A549 (cell line): ENCODE results near the gene ZFP57. TPM values are rescaled to one million over a fixed set of nuclear protein-coding genes. Genes with fewer than 3 reads are reported as not detected.

Experiments used
- ATAC-seq, 2 experiments: fragments of 200-7000 bp in 1 of 2; fragments of >200 bp in 1 of 2; cut with Nextera tagmentation in 1 of 2; cut with Tn5 transposase in 1 of 2; 3 replicates each; pipeline versions ENCODE4 v1.8.0 to v1.9.1; 2018 to 2020; ENCODE audit warnings: mild to moderate bottlenecking in 1 of 2, moderate library complexity in 1 of 2
- CTCF ChIA-PET: fragments of 300-600 bp; sonication (Branson Sonifier 250); formaldehyde crosslinking; extraction: SDS; loops from one replicate; lab custom pipeline; 2021; ENCODE audit warnings: antibody characterized with exemption, inconsistent platforms; lab: Yijun Ruan, JAX
- POLR2A ChIA-PET: fragments of 350-600 bp; formaldehyde crosslinking; extraction: SDS; loops from one replicate; lab custom pipeline; 2021; ENCODE audit warnings: antibody characterized with exemption, inconsistent platforms; lab: Yijun Ruan, JAX
- DNase-seq, 2 experiments: peaks; one replicate each; pipeline versions ENCODE4 v3.0.0 to v3.0.0-alpha.2; 2011 to 2016; ENCODE audit warnings: low read depth in 1 of 2, low spot score in 1 of 2
- FAIRE-seq: peaks from 2 replicates; lab custom pipeline; 2011; peaks lifted over from hg19 to GRCh38; lab: Jason Lieb, UNC
- H3K27ac ChIP-seq, 2 experiments: fragments of >200 bp; sonication (Bioruptor Twin); formaldehyde crosslinking; 3 replicates each; pipeline ENCODE4 v1.5.1; 2016 to 2017
- H3K4me1 ChIP-seq: fragments of >200 bp; sonication (Bioruptor Twin); formaldehyde crosslinking; 3 replicates; pipeline ENCODE4 v1.6.1; 2016
- H3K4me2 ChIP-seq: fragments of >200 bp; sonication (Bioruptor Twin); formaldehyde crosslinking; 3 replicates; pipeline ENCODE4 v1.6.1; 2016
- H3K4me3 ChIP-seq: fragments of >200 bp; sonication (Bioruptor Twin); formaldehyde crosslinking; 3 replicates; pipeline ENCODE4 v1.5.1; 2016
- H3K9me3 ChIP-seq: fragments of >200 bp; sonication (Bioruptor Twin); formaldehyde crosslinking; 3 replicates; pipeline ENCODE4 v1.6.1; 2016
- EHMT2 ChIP-seq: fragments of 200-600 bp; sonication (generic); IDR thresholded peaks from 2 replicates; pipeline ENCODE4 v1.6.1; 2016; ENCODE audit warnings: antibody characterized with exemption, low read depth, mild to moderate bottlenecking, moderate library complexity
- FOSB ChIP-seq: fragments of 250-450 bp; sonication (Bioruptor Pico); IDR thresholded peaks from 2 replicates; pipeline ENCODE4 v1.5.0; 2020; ENCODE audit warnings: mild to moderate bottlenecking, moderate library complexity
- GATA3 ChIP-seq: IDR thresholded peaks from 2 replicates; pipeline ENCODE4 v1.6.1; 2012; ENCODE audit warnings: borderline replicate concordance
- HEYL ChIP-seq: fragments of 250-450 bp; sonication (Bioruptor Pico); IDR thresholded peaks from 2 replicates; pipeline ENCODE4 v1.8.0; 2021; ENCODE audit warnings: mild to moderate bottlenecking, moderate library complexity
- HOXA7 ChIP-seq: fragments of 250-450 bp; sonication (Bioruptor Pico); IDR thresholded peaks from 2 replicates; pipeline ENCODE4 v1.5.0; 2020; ENCODE audit warnings: mild to moderate bottlenecking, moderate library complexity
- KDM5A ChIP-seq: fragments of 200-600 bp; sonication (generic); IDR thresholded peaks from 2 replicates; pipeline ENCODE4 v1.6.1; 2016; ENCODE audit warnings: antibody characterized with exemption, mild to moderate bottlenecking
- MAFK ChIP-seq: fragments of 450-650 bp; IDR thresholded peaks from 2 replicates; pipeline ENCODE4 v1.6.1; 2014; ENCODE audit not compliant: partially characterized antibody
- NFE2L2 ChIP-seq: fragments of 150-350 bp; conservative IDR thresholded peaks from 2 replicates; pipeline ENCODE4 v1.6.1; 2014; ENCODE audit warnings: low read length
- NPAS2 ChIP-seq: fragments of 250-450 bp; sonication (Bioruptor Pico); IDR thresholded peaks from 2 replicates; pipeline ENCODE4 v1.8.0; 2022; ENCODE audit warnings: mild to moderate bottlenecking, moderate library complexity, borderline replicate concordance
- RARB ChIP-seq: fragments of 250-450 bp; sonication (Bioruptor Pico); IDR thresholded peaks from 2 replicates; pipeline ENCODE4 v1.8.0; 2021; ENCODE audit warnings: mild to moderate bottlenecking, moderate library complexity
- RFX5 ChIP-seq: fragments of 450-650 bp; IDR thresholded peaks from 2 replicates; pipeline ENCODE4 v1.7.1; 2014; ENCODE audit warnings: antibody characterized with exemption, mild to moderate bottlenecking, moderate library complexity
- ZC3H11A ChIP-seq: fragments of 450-650 bp; IDR thresholded peaks from 2 replicates; pipeline ENCODE4 v1.6.1; 2014; ENCODE audit warnings: antibody characterized with exemption, mild to moderate bottlenecking
- ZNF302 ChIP-seq: fragments of 250-450 bp; sonication (Bioruptor Pico); IDR thresholded peaks from 2 replicates; pipeline ENCODE4 v1.9.0; 2021; ENCODE audit warnings: inconsistent platforms, mild to moderate bottlenecking, moderate library complexity
- ZSCAN20 ChIP-seq: fragments of 250-450 bp; sonication (Bioruptor Pico); IDR thresholded peaks from 2 replicates; pipeline ENCODE4 v1.8.0; 2022; ENCODE audit warnings: mild to moderate bottlenecking, moderate library complexity
- WGBS: methylation state at CpG from one replicate; pipeline ENCODE4 v1.1.6; 2017; ENCODE audit errors: missing lambda C conversion rate; 5-methylcytosine and 5-hydroxymethylcytosine counted together
- polyA plus RNA-seq, 4 experiments: library from polyadenylated mRNA; depleted of rRNA in 3 of 4; stranded (reverse); fragments of >200 nt; fragmentation: RNase III in 1 of 4; extraction: RNeasy Plus Mini Kit Qiagen cat#74134 plus additional on column Dnase treatment in 1 of 4; gene quantifications; 2 replicates in 3 of 4; 3 replicates in 1 of 4; pipeline ENCODE4 v1.2.3, GENCODE V29; 2011 to 2017
- TF ChIP-seq, protein P1 (sequence below): IDR thresholded peaks from 2 replicates; pipeline ENCODE4 v1.6.1; 2012
- TF ChIP-seq, protein P2 (sequence below): fragments of 150-350 bp; IDR thresholded peaks from 2 replicates; pipeline ENCODE4 v1.6.1; 2014; ENCODE audit warnings: low read depth, mild to moderate bottlenecking, low read length
- TF ChIP-seq, protein P3 (sequence below): fragments of >200 bp; sonication (Bioruptor Twin); formaldehyde crosslinking; IDR thresholded peaks from 2 replicates; pipeline ENCODE4 v1.6.1; 2016
- TF ChIP-seq, protein P4 (sequence below): fragments of 200-600 bp; sonication (generic); IDR thresholded peaks from 2 replicates; pipeline ENCODE4 v1.6.1; 2016; ENCODE audit warnings: antibody characterized with exemption, mild to moderate bottlenecking, moderate library complexity
- TF ChIP-seq, protein P5 (sequence below): IDR thresholded peaks from 2 replicates; pipeline ENCODE4 v1.6.1; 2012; ENCODE audit warnings: low read depth, borderline replicate concordance
- TF ChIP-seq, protein P6 (sequence below): fragments of 450-650 bp; IDR thresholded peaks from 2 replicates; pipeline ENCODE4 v1.6.1; 2014; ENCODE audit warnings: antibody characterized with exemption

ZFP57 gene
- polyA plus RNA-seq, 2 of the 4 experiments (the other 2 are of a cell fraction) = 0.08 TPM; not detected in 1

DNA sequence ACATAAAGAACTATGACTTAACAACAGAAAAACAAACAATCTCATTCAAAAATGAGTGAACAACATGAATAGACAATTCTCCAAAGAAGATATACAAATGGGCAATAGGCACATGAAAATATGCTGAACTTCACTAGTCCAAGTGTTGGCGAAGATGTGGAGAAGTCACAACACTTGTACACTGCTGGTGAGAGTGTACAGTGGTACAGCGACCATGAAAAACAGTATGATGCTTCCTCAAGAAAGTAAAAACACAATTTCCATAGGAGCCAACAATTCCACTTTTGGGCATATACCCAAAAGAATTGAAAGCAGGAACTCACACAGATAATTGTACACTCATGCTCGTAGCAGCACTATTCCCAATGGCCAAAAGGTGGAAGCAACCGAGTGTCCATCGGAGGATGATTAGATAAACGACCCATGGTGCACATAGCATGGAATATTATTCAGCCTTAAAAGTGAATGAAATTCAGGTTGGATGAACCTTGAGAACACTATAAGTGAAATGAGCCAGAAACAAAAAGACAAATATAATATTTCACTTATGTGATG is 48.9 kb upstream of the ZFP57 start:
- FAIRE-seq (no peak), ATAC-seq (no peak), DNase-seq (no peak)
- 54% methylated on average over 6 of the region's 6 CpGs for WGBS
- H3K4me1 ChIP-seq = no peaks in the 10 kb centered on the region
- no peak for TF ChIP-seq RFX5
- TF ChIP-seq MAFK = no peak
- TF ChIP-seq KDM5A = no peak
- TF ChIP-seq NFE2L2 = no peak
- no peak for TF ChIP-seq HOXA7 (CRISPR knock-in tag)
- no peak for TF ChIP-seq ZNF302 (CRISPR knock-in tag)
- TF ChIP-seq, protein P1, sequence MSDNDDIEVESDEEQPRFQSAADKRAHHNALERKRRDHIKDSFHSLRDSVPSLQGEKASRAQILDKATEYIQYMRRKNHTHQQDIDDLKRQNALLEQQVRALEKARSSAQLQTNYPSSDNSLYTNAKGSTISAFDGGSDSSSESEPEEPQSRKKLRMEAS = no peak
- no peak for TF ChIP-seq ZC3H11A
- TF ChIP-seq, protein P2, sequence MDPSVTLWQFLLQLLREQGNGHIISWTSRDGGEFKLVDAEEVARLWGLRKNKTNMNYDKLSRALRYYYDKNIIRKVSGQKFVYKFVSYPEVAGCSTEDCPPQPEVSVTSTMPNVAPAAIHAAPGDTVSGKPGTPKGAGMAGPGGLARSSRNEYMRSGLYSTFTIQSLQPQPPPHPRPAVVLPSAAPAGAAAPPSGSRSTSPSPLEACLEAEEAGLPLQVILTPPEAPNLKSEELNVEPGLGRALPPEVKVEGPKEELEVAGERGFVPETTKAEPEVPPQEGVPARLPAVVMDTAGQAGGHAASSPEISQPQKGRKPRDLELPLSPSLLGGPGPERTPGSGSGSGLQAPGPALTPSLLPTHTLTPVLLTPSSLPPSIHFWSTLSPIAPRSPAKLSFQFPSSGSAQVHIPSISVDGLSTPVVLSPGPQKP = no peak
- no peak for TF ChIP-seq HEYL
- TF ChIP-seq GATA3 = no peak
- TF ChIP-seq, protein P3, sequence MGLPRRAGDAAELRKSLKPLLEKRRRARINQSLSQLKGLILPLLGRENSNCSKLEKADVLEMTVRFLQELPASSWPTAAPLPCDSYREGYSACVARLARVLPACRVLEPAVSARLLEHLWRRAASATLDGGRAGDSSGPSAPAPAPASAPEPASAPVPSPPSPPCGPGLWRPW = no peak
- TF ChIP-seq, all 56 proteins: peak for 0
- Histone ChIP-seq H3K4me3 (no peak overlapping the region), H3K4me2 (no peak overlapping the region), H3K27ac (no peak overlapping the region), H3K9me3 (no peaks in the 10 kb centered on the region)
- ChIA-PET CTCF (no interaction called here), POLR2A (no interaction called here)

DNA sequence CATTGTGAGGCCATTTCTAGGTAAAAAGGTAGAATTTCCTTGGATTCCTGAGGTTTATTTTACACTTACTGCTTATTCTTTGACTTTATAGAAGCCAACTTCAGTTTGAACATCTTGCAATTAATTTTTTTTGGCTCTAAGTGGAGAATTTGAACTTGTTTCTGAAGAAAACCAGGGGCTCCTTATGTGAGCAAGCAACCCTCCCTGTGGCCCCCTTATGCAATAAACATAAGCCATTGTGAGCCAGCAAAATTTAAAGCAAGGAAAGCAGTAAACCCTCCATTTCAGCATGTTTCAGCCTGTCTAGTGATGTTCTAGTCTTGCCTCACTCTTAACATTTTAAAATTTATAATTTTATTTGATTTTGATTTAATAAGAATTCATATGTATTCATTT is 47.9 kb upstream of the ZFP57 start:
- CTCF ChIA-PET = interaction anchor here (1.5 kb wide), 1 partner anchor 23 kb away, joined by 5 read pairs; no protein-coding TSS in a partner anchor
- ATAC-seq = no peak
- no peak for DNase-seq

DNA sequence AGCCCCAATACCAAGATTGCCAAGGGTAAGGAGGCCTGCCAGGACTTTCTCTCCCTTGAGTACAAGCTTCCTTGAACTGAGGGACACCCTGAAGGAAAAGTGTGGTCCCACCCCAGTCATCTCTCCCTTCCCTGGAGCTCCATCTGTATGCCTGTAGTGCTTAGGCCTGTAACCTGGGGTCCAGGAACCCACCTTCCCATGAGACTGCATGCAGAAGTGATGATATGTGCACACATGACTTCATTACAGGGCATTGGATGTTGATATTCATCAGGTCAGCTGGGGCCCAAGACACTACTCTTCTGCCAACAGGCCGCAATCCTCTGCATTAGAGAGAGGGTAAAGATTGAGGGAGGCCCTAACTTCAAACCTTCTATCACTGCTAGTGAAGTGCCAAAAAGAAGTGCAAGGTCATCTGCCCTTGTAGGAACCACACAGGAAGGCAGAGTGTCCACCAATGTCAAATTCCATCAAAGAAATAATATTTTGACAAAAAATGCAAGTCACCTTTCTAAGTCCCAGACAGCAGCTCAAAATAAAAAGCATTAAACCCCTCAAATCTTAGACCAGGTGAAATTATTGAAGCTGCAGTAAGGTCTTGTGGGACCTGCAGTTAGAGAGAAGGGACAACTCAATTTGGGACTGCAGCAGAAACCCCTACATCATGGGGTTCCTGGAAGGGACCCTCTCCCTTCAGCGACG is 47.4 kb upstream of the ZFP57 start:
- no peak overlapping the region for H3K4me3 ChIP-seq
- TF ChIP-seq RARB (CRISPR knock-in tag) (no peak), NFE2L2 (peak; percentile 41; the same call in 1 of the 2 replicates)
- TF ChIP-seq, all 56 proteins: peak for 1
- no peak for DNase-seq
- H3K27ac ChIP-seq = no peak overlapping the region
- ChIA-PET CTCF (interaction anchor here (1.5 to 2.3 kb wide), 3 partner anchors 22 to 106 kb away, joined by 4 to 9 read pairs (median 5); no protein-coding TSS in a partner anchor), POLR2A (no interaction called here)
- H3K4me2 ChIP-seq = no peak overlapping the region
- no peaks in the 10 kb centered on the region for H3K4me1 ChIP-seq
- no peak for FAIRE-seq
- 91% methylated on average over 3 of the region's 3 CpGs for WGBS
- H3K9me3 ChIP-seq = no peaks in the 10 kb centered on the region
- ATAC-seq = no peak

More for the DNA sequence above, 47.9 kb upstream of the ZFP57 start:
- no peak for TF ChIP-seq EHMT2
- H3K4me1 ChIP-seq = no peaks in the 10 kb centered on the region
- POLR2A ChIA-PET = no interaction called here
- H3K4me3 ChIP-seq = no peak overlapping the region
- no peak for FAIRE-seq
- H3K4me2 ChIP-seq = no peak overlapping the region
- no peaks in the 10 kb centered on the region for H3K9me3 ChIP-seq
- H3K27ac ChIP-seq = no peak overlapping the region

DNA sequence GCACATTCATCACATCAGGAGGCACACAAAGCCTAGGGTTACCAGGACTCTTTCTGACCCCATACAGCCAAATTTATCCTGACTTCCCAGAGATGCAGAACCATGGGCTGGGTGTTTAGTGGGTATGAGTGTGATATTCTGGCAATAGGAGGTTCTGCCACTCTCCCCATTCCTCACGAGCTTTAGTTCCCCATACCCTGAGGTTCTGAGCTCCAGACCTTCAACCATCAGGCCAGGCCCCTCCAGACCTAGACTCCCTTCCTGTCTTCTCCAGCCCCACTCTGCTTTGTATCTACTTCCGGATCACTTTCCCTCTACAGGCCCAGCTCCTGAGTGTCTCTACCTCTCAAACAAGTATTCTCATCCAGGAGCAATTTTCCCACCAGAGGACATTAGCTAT is 46.7 kb upstream of the ZFP57 start:
- no peak for DNase-seq
- CTCF ChIA-PET = interaction anchor here (1.0 to 2.3 kb wide), 6 partner anchors 10 to 107 kb away, joined by 3 to 9 read pairs (median 4); no protein-coding TSS in a partner anchor
- Histone ChIP-seq H3K4me2 (no peak overlapping the region), H3K27ac (no peak overlapping the region), H3K4me3 (no peak overlapping the region), H3K4me1 (no peaks in the 10 kb centered on the region), H3K9me3 (no peaks in the 10 kb centered on the region)
- 49% methylated on average over 2 of the region's 2 CpGs for WGBS
- FAIRE-seq = no peak
- POLR2A ChIA-PET = no interaction called here
- no peak for ATAC-seq
- TF ChIP-seq FOSB (CRISPR knock-in tag) (no peak), NPAS2 (CRISPR knock-in tag) (no peak), ZSCAN20 (CRISPR knock-in tag) (no peak)
- TF ChIP-seq, protein P4, sequence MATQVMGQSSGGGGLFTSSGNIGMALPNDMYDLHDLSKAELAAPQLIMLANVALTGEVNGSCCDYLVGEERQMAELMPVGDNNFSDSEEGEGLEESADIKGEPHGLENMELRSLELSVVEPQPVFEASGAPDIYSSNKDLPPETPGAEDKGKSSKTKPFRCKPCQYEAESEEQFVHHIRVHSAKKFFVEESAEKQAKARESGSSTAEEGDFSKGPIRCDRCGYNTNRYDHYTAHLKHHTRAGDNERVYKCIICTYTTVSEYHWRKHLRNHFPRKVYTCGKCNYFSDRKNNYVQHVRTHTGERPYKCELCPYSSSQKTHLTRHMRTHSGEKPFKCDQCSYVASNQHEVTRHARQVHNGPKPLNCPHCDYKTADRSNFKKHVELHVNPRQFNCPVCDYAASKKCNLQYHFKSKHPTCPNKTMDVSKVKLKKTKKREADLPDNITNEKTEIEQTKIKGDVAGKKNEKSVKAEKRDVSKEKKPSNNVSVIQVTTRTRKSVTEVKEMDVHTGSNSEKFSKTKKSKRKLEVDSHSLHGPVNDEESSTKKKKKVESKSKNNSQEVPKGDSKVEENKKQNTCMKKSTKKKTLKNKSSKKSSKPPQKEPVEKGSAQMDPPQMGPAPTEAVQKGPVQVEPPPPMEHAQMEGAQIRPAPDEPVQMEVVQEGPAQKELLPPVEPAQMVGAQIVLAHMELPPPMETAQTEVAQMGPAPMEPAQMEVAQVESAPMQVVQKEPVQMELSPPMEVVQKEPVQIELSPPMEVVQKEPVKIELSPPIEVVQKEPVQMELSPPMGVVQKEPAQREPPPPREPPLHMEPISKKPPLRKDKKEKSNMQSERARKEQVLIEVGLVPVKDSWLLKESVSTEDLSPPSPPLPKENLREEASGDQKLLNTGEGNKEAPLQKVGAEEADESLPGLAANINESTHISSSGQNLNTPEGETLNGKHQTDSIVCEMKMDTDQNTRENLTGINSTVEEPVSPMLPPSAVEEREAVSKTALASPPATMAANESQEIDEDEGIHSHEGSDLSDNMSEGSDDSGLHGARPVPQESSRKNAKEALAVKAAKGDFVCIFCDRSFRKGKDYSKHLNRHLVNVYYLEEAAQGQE = no peak
- TF ChIP-seq, protein P3 = no peak
- TF ChIP-seq, protein P5, sequence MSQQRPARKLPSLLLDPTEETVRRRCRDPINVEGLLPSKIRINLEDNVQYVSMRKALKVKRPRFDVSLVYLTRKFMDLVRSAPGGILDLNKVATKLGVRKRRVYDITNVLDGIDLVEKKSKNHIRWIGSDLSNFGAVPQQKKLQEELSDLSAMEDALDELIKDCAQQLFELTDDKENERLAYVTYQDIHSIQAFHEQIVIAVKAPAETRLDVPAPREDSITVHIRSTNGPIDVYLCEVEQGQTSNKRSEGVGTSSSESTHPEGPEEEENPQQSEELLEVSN = no peak
- TF ChIP-seq, protein P6, sequence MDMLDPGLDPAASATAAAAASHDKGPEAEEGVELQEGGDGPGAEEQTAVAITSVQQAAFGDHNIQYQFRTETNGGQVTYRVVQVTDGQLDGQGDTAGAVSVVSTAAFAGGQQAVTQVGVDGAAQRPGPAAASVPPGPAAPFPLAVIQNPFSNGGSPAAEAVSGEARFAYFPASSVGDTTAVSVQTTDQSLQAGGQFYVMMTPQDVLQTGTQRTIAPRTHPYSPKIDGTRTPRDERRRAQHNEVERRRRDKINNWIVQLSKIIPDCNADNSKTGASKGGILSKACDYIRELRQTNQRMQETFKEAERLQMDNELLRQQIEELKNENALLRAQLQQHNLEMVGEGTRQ = no peak
- TF ChIP-seq, protein P2 = no peak
